CD4-positive, alpha-beta T cell treated with Interleukin-17A for 4 hours (primary cell): ENCODE measurements around the gene TMEM203.
A peak's percentile ranks its signal among the peaks of the same experiment; 100 is the strongest.

Experiments
- DNase-seq: peaks from one replicate; pipeline ENCODE4 v3.0.0-alpha.2; 2020; ENCODE audit warnings: mixed read lengths

Gene TMEM203

DNA sequence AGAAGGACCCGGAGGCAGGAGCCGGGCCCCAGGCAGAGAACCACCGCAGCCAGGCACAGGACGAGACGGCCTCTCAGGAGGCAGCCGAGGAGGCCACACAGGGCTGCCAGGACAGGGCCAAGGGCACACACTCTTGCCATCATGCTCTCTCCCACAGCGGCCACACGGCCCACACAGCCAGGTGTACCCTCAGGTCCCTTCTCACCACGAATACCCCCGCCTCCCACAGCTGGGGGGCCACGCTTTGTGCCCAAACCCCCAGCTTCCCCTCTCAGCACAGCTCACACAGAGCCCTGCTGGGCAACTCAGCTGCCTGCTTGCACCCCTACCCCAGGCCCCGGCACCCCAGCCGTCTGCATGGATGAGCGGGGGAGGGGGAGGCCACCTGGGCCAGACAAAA lies 11.7 kb downstream of the TMEM203 start:
- no peak for DNase-seq

GRCh38 chr9:137192859-137193258 lies 12.6 kb downstream of the TMEM203 start:
- DNase-seq = no peak

- no peak for DNase-seq
These were observed 13.0 kb downstream of the TMEM203 start for GRCh38 chr9:137192448-137192780.

DNA sequence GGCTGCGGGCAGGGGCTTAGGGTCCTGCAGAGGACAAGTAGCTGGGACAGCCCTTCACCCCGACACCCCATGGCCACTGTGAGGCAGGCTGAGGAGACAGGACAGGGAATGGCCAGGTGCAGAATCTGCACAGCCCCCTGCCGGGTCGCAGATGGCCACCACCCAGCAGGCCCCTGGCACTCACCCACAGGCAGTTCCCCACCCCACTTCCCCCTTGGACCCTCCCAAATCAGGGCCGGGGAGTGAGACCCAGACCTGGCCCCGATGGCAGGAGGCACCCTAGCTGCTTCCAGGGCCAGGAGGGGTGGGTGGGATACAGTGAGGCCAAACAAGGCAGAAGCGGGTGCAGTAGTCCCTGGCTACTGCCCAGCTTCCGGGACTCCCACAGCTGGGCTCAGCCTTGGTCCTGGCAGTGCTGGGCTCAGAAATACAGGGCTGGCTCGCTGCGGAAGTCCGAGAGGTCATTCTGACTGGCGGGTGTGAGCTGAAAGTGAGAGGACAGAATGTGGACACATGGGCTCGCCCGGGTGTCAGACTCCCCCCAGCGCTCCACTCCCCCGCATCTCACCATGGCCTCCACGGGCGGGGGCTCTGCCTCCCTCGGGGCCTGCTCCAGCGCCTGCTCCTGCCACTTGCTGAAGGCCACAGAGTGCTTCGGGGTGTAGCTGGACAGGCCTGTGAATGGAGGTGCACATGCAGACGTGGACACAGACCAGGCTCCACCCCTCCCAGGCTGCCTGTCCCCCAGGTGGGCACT lies 13.6 kb downstream of the TMEM203 start:
- no peak for DNase-seq

DNA sequence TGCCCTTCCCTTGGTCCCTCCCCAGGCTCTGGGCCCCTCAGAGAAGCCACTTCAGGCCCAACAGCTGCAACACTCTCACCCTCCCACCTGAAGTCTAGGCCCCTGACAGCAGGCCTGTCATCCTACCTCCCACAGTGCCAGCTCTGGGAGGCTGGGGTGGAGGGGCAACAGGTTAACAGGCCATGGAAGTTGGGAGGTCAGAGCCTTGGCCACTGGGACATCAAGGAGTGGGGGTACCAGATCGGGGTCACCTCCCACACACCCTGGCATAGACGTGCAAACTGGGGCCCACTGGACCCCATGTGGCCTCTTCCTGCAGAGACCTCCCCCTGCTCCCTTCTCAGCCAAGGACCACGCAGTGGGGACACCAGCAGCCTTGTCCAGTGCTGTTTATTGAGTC lies 14.2 kb downstream of the TMEM203 start:
- no peak for DNase-seq

DNA sequence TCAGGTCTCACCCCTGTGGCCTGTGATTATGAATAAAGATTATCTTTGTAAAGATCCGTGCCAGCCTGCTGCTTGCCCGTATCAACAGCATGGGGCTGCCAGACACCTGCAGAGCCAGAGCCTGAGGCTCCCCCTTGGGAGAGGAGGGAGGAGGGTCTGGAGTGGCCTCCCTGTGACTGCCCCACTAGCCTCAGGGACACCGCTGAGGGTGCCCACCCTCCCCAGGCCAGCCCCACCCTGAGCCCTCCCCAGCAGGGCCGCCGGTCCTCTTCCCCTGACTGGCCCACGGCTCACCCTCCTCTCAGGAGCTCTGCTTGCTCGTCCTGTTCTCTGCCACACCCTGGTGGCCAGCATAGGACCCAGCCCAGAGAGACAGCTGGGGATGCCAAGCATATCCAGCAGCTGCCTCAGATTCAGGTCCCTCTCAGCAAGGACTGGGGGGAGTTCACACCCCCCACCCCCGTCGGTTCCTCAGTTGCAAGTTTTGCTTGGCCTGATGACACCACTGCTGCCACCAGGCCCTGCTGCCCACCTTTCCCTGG lies 15.1 kb downstream of the TMEM203 start:
- DNase-seq = no peak

DNA sequence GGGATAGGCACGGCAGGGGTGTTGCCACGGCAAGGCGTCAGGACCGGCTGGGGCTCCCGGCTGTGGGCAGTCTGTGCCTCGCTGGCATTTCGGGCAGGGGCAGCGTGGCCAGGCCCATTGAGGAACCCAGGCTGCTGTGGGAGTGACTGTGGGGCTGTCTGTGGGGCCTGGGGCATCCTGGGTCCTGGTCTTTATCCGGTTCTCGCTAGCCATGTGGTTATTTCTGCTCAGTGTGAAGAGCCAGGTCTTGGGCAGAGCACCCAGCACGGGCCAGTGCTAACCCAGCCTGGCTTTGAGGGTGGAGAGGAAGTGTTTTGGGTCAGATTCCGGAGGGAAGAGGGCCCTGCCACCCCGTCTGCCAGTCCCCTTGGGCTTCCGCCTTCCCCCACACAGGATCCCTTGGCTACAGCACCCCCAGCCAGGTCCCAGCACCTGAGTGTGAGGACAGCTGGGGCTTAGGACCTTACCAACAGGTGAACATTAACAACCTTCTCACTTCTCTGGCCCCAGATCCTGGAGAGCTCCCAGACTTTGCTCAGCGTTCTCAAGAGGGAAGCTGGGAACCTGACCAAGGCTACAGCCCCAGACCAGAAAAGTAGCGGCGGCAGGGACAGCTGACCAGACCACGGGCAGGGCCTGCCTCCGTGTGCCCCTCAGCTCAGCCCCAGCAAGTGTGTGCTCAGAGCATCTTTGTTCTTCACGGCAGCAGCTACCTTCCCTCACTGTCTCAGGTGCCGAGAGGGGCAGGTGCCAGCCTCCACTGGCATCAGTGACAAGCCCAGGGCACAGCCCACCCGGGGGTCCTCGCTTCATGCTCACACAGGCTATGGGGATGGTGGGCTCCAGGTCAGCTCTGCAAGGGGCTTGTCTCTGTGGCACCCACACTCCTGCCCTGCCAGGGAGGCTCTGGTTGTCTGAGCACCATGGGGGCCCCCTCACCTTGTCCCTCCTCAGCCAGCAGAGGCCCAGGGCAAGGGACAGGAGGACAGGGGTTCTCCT lies 15.9 kb downstream of the TMEM203 start:
- DNase-seq = no peak

GRCh38 chr9:137188490-137189296 lies 16.8 kb downstream of the TMEM203 start, which contains the start of the genes ANAPC2 and SSNA1:
ANAPC2 (minus strand) TSS chr9:137188560; CDS start chr9:137188532, 28 bp downstream.
SSNA1 (plus strand) TSS chr9:137188676; CDS start chr9:137188727, 51 bp downstream.
- peak; percentile 94 for DNase-seq

DNA sequence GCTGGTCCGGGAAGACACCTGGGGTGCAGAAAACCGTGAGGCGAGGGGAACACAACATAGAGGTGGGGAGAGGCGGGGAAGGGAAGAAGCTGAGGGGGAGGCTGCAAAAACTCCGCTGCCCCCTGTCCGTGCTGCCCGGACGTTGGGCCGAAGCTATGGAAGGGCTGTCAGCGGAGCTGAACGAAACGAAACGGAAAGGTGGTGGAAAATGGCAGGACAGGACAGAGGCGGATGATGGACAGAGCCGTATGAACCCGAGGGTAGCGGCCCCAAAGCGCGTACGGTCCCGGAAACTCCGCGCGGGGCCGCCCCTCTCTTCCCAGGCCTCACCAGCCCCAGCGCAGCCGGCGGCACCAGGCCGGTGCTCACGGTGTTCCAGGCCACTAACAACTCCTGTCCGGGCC lies 17.4 kb downstream of the TMEM203 start:
- no peak for DNase-seq

GRCh38 chr9:137187386-137187785 lies 18.1 kb downstream of the TMEM203 start:
- no peak for DNase-seq

GRCh38 chr9:137186385-137186784 lies 19.1 kb downstream of the TMEM203 start:
- DNase-seq = no peak

DNA sequence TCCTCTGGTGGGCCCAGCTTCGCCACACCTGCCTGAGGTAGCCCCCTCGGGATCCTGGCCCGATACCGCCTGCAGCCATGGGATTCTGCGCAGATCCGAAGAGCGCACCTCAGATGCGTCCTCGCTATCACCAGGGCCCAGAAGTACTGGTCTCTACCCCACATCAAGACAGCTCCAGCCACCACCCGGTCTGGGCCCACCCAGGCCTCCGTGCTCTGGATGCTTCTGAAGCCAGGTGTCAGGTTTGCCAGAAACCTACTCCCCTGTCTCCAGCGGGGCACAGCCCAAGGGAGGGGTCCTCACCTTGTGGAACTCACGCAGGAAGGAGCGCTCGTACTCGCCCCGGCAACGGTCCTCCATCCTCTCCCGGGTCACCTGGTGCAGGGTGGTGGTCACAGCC lies 19.5 kb downstream of the TMEM203 start:
- no peak for DNase-seq

GRCh38 chr9:137184881-137185660 lies 20.4 kb downstream of the TMEM203 start:
- no peak for DNase-seq

DNA sequence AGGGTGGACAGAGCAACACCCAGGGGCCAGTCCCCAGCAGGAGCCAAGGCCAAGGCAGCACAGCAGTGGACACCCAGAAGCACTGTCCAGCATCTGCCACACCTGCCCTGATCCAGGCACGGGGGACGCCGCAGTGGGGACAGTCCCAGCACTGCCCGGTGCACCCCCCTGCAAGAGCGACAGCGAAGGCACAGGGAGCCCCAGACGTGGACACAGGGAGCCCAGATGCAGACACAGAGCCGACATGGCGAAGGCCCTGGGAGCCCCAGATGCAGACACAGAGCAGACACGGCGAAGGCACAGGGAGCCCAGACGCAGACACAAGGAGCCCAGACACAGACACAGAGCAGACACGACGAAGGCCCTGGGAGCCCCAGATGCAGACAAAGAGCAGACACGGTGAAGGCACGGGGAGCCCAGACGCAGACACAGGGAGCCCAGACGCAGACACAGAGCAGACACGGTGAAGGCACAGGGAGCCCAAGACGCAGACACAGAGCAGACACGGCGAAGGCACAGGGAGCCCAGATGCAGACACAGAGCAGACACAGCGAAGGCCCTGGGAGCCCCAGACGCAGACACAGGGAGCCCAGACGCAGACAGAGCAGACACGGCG lies 21.4 kb downstream of the TMEM203 start:
- DNase-seq = no peak

- DNase-seq = no peak
These were observed 22.6 kb downstream of the TMEM203 start for GRCh38 chr9:137182836-137183235.

- no peak for DNase-seq
These were observed 23.8 kb downstream of the TMEM203 start for GRCh38 chr9:137181680-137182079.

- no peak for DNase-seq
These were observed 25.0 kb downstream of the TMEM203 start for GRCh38 chr9:137180491-137180890.

DNA sequence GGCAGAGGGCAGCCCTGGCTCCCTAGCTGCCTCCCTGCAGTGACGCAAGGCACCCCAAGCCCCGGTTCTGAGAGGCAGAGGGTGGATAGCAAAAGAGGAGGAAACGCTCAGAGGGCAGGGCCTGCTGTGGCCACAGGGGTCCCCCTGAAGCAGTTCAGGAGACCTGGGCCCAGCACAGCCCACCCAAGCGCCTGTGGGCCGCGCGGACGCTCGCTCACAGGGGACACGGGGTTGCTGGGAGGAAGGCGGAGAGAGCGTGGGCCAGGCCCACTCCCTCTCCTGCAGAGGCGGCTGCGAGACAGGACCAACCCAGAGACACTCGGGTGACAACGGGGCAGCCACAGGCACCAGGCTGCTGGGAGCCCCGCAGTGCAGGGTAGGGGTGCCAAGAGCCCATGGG lies 25.7 kb downstream of the TMEM203 start:
- DNase-seq = no peak

DNA sequence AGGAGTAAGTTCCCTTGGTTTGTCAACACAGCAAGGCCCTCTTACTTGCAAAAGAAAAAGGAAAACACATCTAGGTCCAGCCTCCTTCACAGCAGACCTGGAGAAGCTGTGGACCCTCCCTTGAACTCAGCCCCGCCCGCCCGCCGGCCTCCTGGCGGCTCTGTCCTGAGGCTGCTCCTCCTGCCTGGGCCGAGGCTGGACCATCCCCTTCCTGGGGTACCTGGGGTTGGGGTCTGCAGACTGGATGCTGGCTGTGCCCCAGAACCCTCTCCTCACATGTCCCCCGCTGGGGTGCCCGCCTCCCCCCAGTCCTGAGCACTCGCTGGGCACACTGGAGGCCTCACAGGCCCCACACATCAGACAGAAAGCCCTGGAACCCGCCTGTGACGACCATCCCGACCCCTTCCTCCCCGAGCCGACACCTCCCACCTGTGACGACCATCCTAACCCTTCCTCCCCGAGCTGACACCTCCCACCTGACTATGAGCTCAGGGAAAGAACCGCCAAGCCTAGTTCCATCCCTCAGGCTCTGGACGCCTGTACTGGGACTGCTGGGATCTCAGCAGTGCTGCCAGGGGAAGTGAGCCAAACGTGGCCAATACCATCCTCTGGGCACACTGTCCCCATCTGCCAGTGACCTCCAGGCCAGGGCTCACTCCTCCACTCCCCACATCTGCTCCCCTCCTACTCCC lies 26.4 kb downstream of the TMEM203 start:
- no peak for DNase-seq

GRCh38 chr9:137178201-137178938 lies 27.1 kb downstream of the TMEM203 start:
- no peak for DNase-seq
